H9 (cell line): ENCODE data around the gene CD9. TPM values are rescaled to one million over a fixed set of nuclear protein-coding genes. Genes with fewer than 3 reads are reported as not detected.

Source experiments
- DNase-seq: peaks from one replicate; pipeline ENCODE4 v3.0.0-alpha.2; 2017
- H2AFZ ChIP-seq: one replicate; pipeline ENCODE4 v1.6.1; 2013; ENCODE audit warnings: mild to moderate bottlenecking, low read length, control low read depth, moderate library complexity
- H2AK5ac ChIP-seq: 2 replicates; pipeline ENCODE4 v1.6.1; 2013; ENCODE audit warnings: low read length, control low read depth, mixed read lengths; ENCODE audit not compliant: insufficient read length
- H2BK120ac ChIP-seq: one replicate; pipeline ENCODE4 v1.6.1; 2013; ENCODE audit warnings: low read depth, mild to moderate bottlenecking, low read length, control low read depth, inconsistent platforms; ENCODE audit not compliant: poor library complexity, severe bottlenecking
- H2BK12ac ChIP-seq: 2 replicates; pipeline ENCODE4 v1.6.1; 2013; ENCODE audit warnings: low read length, control low read depth, mixed read lengths, low read depth; ENCODE audit not compliant: insufficient read length
- H2BK15ac ChIP-seq: 2 replicates; pipeline ENCODE4 v1.6.1; 2013; ENCODE audit warnings: low read depth, low read length, control low read depth
- H2BK20ac ChIP-seq: one replicate; pipeline ENCODE4 v1.6.1; 2013; ENCODE audit warnings: low read depth, mild to moderate bottlenecking, low read length, control low read depth, inconsistent platforms; ENCODE audit not compliant: poor library complexity, severe bottlenecking
- H2BK5ac ChIP-seq: 2 replicates; pipeline ENCODE4 v1.6.1; 2013; ENCODE audit warnings: low read length, control low read depth, mixed read lengths; ENCODE audit not compliant: insufficient read length
- H3K14ac ChIP-seq: 2 replicates; pipeline ENCODE4 v1.6.1; 2013; ENCODE audit warnings: low read length, control low read depth; ENCODE audit not compliant: insufficient read depth
- H3K18ac ChIP-seq: 2 replicates; pipeline ENCODE4 v1.6.1; 2013; ENCODE audit warnings: low read depth, mild to moderate bottlenecking, mixed read lengths, low read length, control low read depth; ENCODE audit not compliant: insufficient read length
- H3K23ac ChIP-seq: 2 replicates; pipeline ENCODE4 v1.6.1; 2013; ENCODE audit warnings: low read length, control low read depth, mixed read lengths, low read depth; ENCODE audit not compliant: insufficient read length
- H3K23me2 ChIP-seq: 2 replicates; pipeline ENCODE4 v1.6.1; 2013; ENCODE audit warnings: low read depth, mild to moderate bottlenecking, mixed read lengths, low read length, control low read depth; ENCODE audit not compliant: insufficient read length, poor library complexity, severe bottlenecking
- H3K27ac ChIP-seq: 2 replicates; pipeline ENCODE4 v1.5.1; 2013; ENCODE audit warnings: low read length, control low read depth, mixed read lengths, low read depth; ENCODE audit not compliant: insufficient read length
- H3K27me3 ChIP-seq: 2 replicates; pipeline ENCODE4 v1.6.1; 2013; ENCODE audit warnings: low read length, control low read depth, inconsistent platforms; ENCODE audit not compliant: insufficient read depth
- H3K4ac ChIP-seq: 2 replicates; pipeline ENCODE4 v1.6.1; 2013; ENCODE audit warnings: low read depth, mild to moderate bottlenecking, control low read depth, inconsistent platforms, low read length, moderate library complexity
- H3K4me1 ChIP-seq: 2 replicates; pipeline ENCODE4 v1.6.1; 2013; ENCODE audit warnings: low read length, control low read depth, inconsistent platforms; ENCODE audit not compliant: insufficient read depth
- H3K4me2 ChIP-seq: 2 replicates; pipeline ENCODE4 v1.6.1; 2013; ENCODE audit warnings: low read length, control low read depth, mixed read lengths; ENCODE audit not compliant: insufficient read length, insufficient read depth
- H3K56ac ChIP-seq: 2 replicates; pipeline ENCODE4 v1.6.1; 2013; ENCODE audit warnings: low read depth, mild to moderate bottlenecking, mixed read lengths, low read length, control low read depth; ENCODE audit not compliant: insufficient read length
- H3K79me1 ChIP-seq: 2 replicates; pipeline ENCODE4 v1.6.1; 2013; ENCODE audit warnings: low read depth, mild to moderate bottlenecking, moderate library complexity, low read length, control low read depth, inconsistent platforms; ENCODE audit not compliant: insufficient read depth, poor library complexity, severe bottlenecking
- H3K79me2 ChIP-seq: 2 replicates; pipeline ENCODE4 v1.6.1; 2013; ENCODE audit warnings: low read length, control low read depth, inconsistent platforms; ENCODE audit not compliant: insufficient read depth
- H3K9ac ChIP-seq: 2 replicates; pipeline ENCODE4 v1.6.1; 2013; ENCODE audit warnings: low read length, control low read depth, mixed read lengths; ENCODE audit not compliant: insufficient read length; ENCODE audit errors: extremely low read depth
- H3K9me3 ChIP-seq: one replicate; pipeline ENCODE4 v1.6.1; 2013; ENCODE audit warnings: low read depth, low read length, inconsistent platforms; ENCODE audit not compliant: control insufficient read depth
- H3T11ph ChIP-seq: one replicate; pipeline ENCODE4 v1.6.1; 2013; ENCODE audit warnings: mild to moderate bottlenecking, low read length, control low read depth, inconsistent platforms
- H4K20me1 ChIP-seq: one replicate; pipeline ENCODE4 v1.6.1; 2013; ENCODE audit not compliant: control insufficient read depth, insufficient read length, insufficient read depth
- H4K5ac ChIP-seq: 2 replicates; pipeline ENCODE4 v1.6.1; 2013; ENCODE audit warnings: low read depth, mild to moderate bottlenecking, mixed read lengths, low read length, control low read depth; ENCODE audit not compliant: insufficient read length
- H4K8ac ChIP-seq: replicated peaks from 2 replicates; pipeline ENCODE4 v1.6.1; 2013; ENCODE audit warnings: low read length, control low read depth, mixed read lengths, low read depth; ENCODE audit not compliant: insufficient read length
- H4K91ac ChIP-seq: 2 replicates; pipeline ENCODE4 v1.6.1; 2013; ENCODE audit warnings: low read depth, mild to moderate bottlenecking, moderate library complexity, mixed read lengths, low read length, control low read depth; ENCODE audit not compliant: insufficient read length
- H3K27ac Mint-ChIP-seq, 3 experiments: 2 replicates in 2 of 3; 3 replicates in 1 of 3; pipeline ENCODE4 v1.8.0; 2020 to 2021; ENCODE audit warnings: mixed read lengths in 3 of 3, mild to moderate bottlenecking in 1 of 3, moderate library complexity in 1 of 3
- H3K27me3 Mint-ChIP-seq: 2 replicates; pipeline ENCODE4 v1.8.0; 2021; ENCODE audit warnings: low read depth, mild to moderate bottlenecking, moderate library complexity, mixed read lengths
- H3K36me3 Mint-ChIP-seq, 3 experiments: 2 replicates in 2 of 3; 3 replicates in 1 of 3; pipeline ENCODE4 v1.8.0; 2020 to 2021; ENCODE audit warnings: low read depth in 3 of 3, mixed read lengths in 3 of 3; ENCODE audit not compliant: insufficient read depth in 1 of 3
- H3K4me1 Mint-ChIP-seq, 2 experiments: 2 replicates each; pipeline ENCODE4 v1.8.0; 2020; ENCODE audit warnings: mixed read lengths in 2 of 2
- H3K4me3 Mint-ChIP-seq, 2 experiments: 2 replicates in 1 of 2; 3 replicates in 1 of 2; pipeline ENCODE4 v1.8.0; 2020 to 2021; ENCODE audit warnings: mild to moderate bottlenecking in 2 of 2, mixed read lengths in 2 of 2, moderate library complexity in 1 of 2
- H3K9me3 Mint-ChIP-seq, 2 experiments: 2 replicates in 1 of 2; 3 replicates in 1 of 2; pipeline ENCODE4 v1.8.0; 2020; ENCODE audit warnings: mild to moderate bottlenecking in 2 of 2, mixed read lengths in 2 of 2, moderate library complexity in 1 of 2
- CTCF ChIP-seq: fragments of 200-600 bp; sonication (generic); conservative IDR thresholded peaks from 3 replicates; pipeline ENCODE4 v1.8.0; 2021; ENCODE audit warnings: antibody characterized with exemption, mild to moderate bottlenecking
- WGBS: extraction: QIAGEN DNeasy Blood & Tissue Kit; methylation state at CpG from one replicate; pipeline ENCODE4 v1.1.7; 2013; ENCODE audit warnings: missing lambda C conversion rate, low lambda C conversion rate, mixed read lengths; ENCODE audit not compliant: insufficient read length; ENCODE audit errors: extremely low coverage; 5-methylcytosine and 5-hydroxymethylcytosine counted together
- total RNA-seq: library from RNA; stranded (reverse); gene quantifications from 2 replicates; pipeline ENCODE4 v1.2.1, GENCODE V29; 2021

The CD9 gene
- total RNA-seq, 1 experiment from 2014 or later, result 132 TPM

- H4K5ac ChIP-seq, result no peak overlapping the region
- Mint-ChIP-seq H3K4me1 (peaks cover 79% of the 10 kb centered on the region in 2 experiments), H3K27me3 (no peaks in the 10 kb centered on the region), H3K36me3 (peaks cover 16 to 52% (median 24%) of the 10 kb centered on the region in 3 experiments; a peak in 6 of 7 replicates), H3K4me3 (no peak overlapping the region), H3K9me3 (no peaks in the 10 kb centered on the region; a peak in 1 of 5 replicates), H3K27ac (peak overlapping the region; percentile 20 to 86 (median 84); a peak in 3 of 7 replicates)
- H3K4me1 ChIP-seq, result peaks cover 36% of the 10 kb centered on the region; the same call in 1 of the 2 replicates
- no peak for DNase-seq
- H3K4me2 ChIP-seq, result no peak overlapping the region
- no peak overlapping the region for H4K8ac ChIP-seq
- no peak overlapping the region for H3K4ac ChIP-seq
- H2BK12ac ChIP-seq, result no peak overlapping the region
- H3K27me3 ChIP-seq, result no peaks in the 10 kb centered on the region
- H3K9me3 ChIP-seq, result no peaks in the 10 kb centered on the region
- H2AK5ac ChIP-seq, result no peak overlapping the region
- no peak overlapping the region for H3K9ac ChIP-seq
- H2BK20ac ChIP-seq, result no peak overlapping the region
- H2BK5ac ChIP-seq, result no peak overlapping the region
- no peak overlapping the region for H2BK15ac ChIP-seq
- no CpG with 5 or more reads among the region's 14 CpGs for WGBS
- no peak overlapping the region for H3K18ac ChIP-seq
- no peak overlapping the region for H3K56ac ChIP-seq
- no peak overlapping the region for H3K27ac ChIP-seq
- H3T11ph ChIP-seq, result no peak overlapping the region
- H3K23me2 ChIP-seq, result no peaks in the 10 kb centered on the region
- no peak overlapping the region for H3K14ac ChIP-seq
- H3K79me1 ChIP-seq, result peaks cover 3% of the 10 kb centered on the region
- no peak overlapping the region for H4K91ac ChIP-seq
- H3K79me2 ChIP-seq, result peaks cover 6% of the 10 kb centered on the region
- H2BK120ac ChIP-seq, result no peak overlapping the region
- H3K23ac ChIP-seq, result no peak overlapping the region
- no peak overlapping the region for H2AFZ ChIP-seq
- TF ChIP-seq CTCF, result no peak
- H4K20me1 ChIP-seq, result no peaks in the 10 kb centered on the region
Measured at GRCh38 chr12:6211421-6211869, 11.2 kb downstream of the CD9 start.
